Activated CD4-positive, alpha-beta T cell treated with anti-CD3 and anti-CD28 coated beads, Interleukin-2, amount 10 ng/mL, durations not matched to agents 7 days and 5 days (primary cell): Measurements from ENCODE around the gene ZC3H12D. TPM values are rescaled to one million over a fixed set of nuclear protein-coding genes. Genes with fewer than 3 reads are reported as not detected.
A peak's percentile ranks its signal among the peaks of the same experiment; 100 is the strongest.
"Not testable (repeated sequence)": the region's sequence is repeated elsewhere in the genome, so short reads cannot be mapped to it uniquely, and the experiment has no call there.

ENCODE experiments used
- CTCF ChIA-PET: fragments of 350-600 bp; sonication (Branson Sonifier 250); formaldehyde crosslinking; loops from one replicate; lab custom pipeline; 2021; ENCODE audit warnings: antibody characterized with exemption; lab: Charles Lee
- POLR2A ChIA-PET: fragments of 350-600 bp; sonication (Branson Sonifier 250); formaldehyde crosslinking; loops from one replicate; lab custom pipeline; 2021; ENCODE audit warnings: antibody characterized with exemption; lab: Charles Lee
- DNase-seq: peaks from one replicate; pipeline ENCODE4 v3.0.0-alpha.2; 2020
- H3K27ac Mint-ChIP-seq: one replicate; pipeline ENCODE4 v1.8.0; 2021; ENCODE audit warnings: mild to moderate bottlenecking, moderate library complexity, mixed read lengths
- H3K27me3 Mint-ChIP-seq: one replicate; pipeline ENCODE4 v1.8.0; 2021; ENCODE audit warnings: mixed read lengths
- H3K36me3 Mint-ChIP-seq: one replicate; pipeline ENCODE4 v1.8.0; 2021; ENCODE audit warnings: low read depth, mixed read lengths
- H3K4me1 Mint-ChIP-seq: one replicate; pipeline ENCODE4 v1.8.0; 2021; ENCODE audit warnings: mixed read lengths
- H3K4me3 Mint-ChIP-seq: one replicate; pipeline ENCODE4 v1.8.0; 2021; ENCODE audit warnings: mild to moderate bottlenecking, moderate library complexity, mixed read lengths
- H3K9me3 Mint-ChIP-seq: one replicate; pipeline ENCODE4 v1.8.0; 2021; ENCODE audit warnings: mixed read lengths
- total RNA-seq, 2 experiments: library from RNA; stranded (reverse); gene quantifications; one replicate each; pipeline ENCODE4 v1.2.3, GENCODE V29; 2021

Gene ZC3H12D
- total RNA-seq, 2 experiments from 2014 or later, result 10.7 to 16.5 TPM

DNA sequence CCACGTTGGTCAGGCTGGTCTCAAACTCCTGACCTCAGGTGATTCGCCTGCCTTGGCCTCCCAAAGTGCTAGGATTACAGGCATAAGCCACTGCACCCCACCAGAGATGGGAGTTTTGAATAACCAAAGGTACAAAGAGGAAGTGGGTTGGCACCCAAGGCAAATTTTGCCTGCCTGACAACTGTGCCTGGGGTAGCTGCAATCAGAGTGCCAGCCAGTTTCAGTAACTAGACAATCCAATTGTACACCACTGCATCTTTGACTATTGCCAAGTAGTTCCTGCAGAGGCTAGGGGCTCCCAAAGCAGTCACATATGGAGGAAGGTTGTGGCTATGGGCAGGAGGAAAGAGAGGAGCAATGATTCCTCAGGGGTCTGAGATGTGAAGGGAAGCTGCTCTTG lies 16.6 kb downstream of the ZC3H12D start:
- no peaks in the 10 kb centered on the region for H3K27me3 Mint-ChIP-seq
- POLR2A ChIA-PET, result no interaction called here
- H3K4me3 Mint-ChIP-seq, result no peak overlapping the region
- peaks cover 14% of the 10 kb centered on the region for H3K36me3 Mint-ChIP-seq
- H3K4me1 Mint-ChIP-seq, result peaks cover 47% of the 10 kb centered on the region
- CTCF ChIA-PET, result interaction anchor here (0.8 kb wide), 1 partner anchor 15 kb away, joined by 4 read pairs; no protein-coding TSS in a partner anchor
- peak overlapping the region; percentile 15 for H3K27ac Mint-ChIP-seq
- DNase-seq, result no peak
- H3K9me3 Mint-ChIP-seq, result no peaks in the 10 kb centered on the region

- Mint-ChIP-seq H3K9me3 (no peaks in the 10 kb centered on the region), H3K4me3 (no peak overlapping the region), H3K36me3 (peaks cover 15% of the 10 kb centered on the region), H3K27ac (no peak overlapping the region), H3K4me1 (peaks cover 38% of the 10 kb centered on the region), H3K27me3 (no peaks in the 10 kb centered on the region)
- no peak for DNase-seq
- CTCF ChIA-PET, result interaction anchor here (0.6 to 0.8 kb wide), 2 partner anchors 18 to 35 kb away, joined by 4 read pairs; no protein-coding TSS in a partner anchor
- POLR2A ChIA-PET, result no interaction called here
Measured at GRCh38 chr6:149467265-149467664, 17.5 kb downstream of the ZC3H12D start.

- Mint-ChIP-seq H3K27me3 (no peaks in the 10 kb centered on the region), H3K36me3 (peaks cover 17% of the 10 kb centered on the region), H3K4me3 (no peak overlapping the region), H3K4me1 (peaks cover 22% of the 10 kb centered on the region), H3K9me3 (no peaks in the 10 kb centered on the region), H3K27ac (no peak overlapping the region)
- DNase-seq, result no peak
- ChIA-PET POLR2A (no interaction called here), CTCF (interaction anchor here (0.5 to 2.6 kb wide), 5 partner anchors 8 to 73 kb away, joined by 3 to 9 read pairs (median 7); partner anchors contain the start of gene ZC3H12D)
Measured at GRCh38 chr6:149464411-149464810, 20.4 kb downstream of the ZC3H12D start.

GRCh38 chr6:149463781-149464180 lies 21.0 kb downstream of the ZC3H12D start:
- Mint-ChIP-seq H3K9me3 (no peaks in the 10 kb centered on the region), H3K4me1 (peaks cover 20% of the 10 kb centered on the region), H3K36me3 (peaks cover 21% of the 10 kb centered on the region), H3K27ac (no peak overlapping the region), H3K4me3 (no peak overlapping the region), H3K27me3 (no peaks in the 10 kb centered on the region)
- no peak for DNase-seq
- CTCF ChIA-PET, result interaction anchor here (0.5 to 2.6 kb wide), 5 partner anchors 9 to 74 kb away, joined by 3 to 9 read pairs (median 6); partner anchors contain the start of gene ZC3H12D
- POLR2A ChIA-PET, result interaction anchor here (0.6 kb wide), 1 partner anchor 19 kb away, joined by 3 read pairs; no protein-coding TSS in a partner anchor

DNA sequence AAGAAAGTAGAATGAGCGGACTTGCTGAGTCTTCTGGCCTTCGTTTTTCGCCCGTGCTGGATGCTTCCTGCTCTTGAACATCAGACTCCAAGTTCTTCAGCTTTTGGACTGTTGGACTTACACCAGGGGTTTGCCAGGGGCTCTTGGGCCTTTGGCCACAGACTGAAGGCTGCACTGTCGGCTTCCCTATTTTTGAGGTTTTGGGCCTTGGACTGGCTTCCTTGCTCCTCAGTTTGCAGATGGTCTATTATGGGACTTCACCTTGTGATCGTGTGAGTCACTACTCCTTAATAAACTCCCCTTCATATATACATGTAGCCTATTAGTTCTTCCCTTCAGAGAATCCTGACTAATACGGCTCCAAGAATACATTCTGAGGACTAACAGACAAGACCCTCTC lies 22.1 kb downstream of the ZC3H12D start:
- CTCF ChIA-PET, result interaction anchor here (1.3 to 1.8 kb wide), 2 partner anchors 21 to 31 kb away, joined by 4 to 9 read pairs; partner anchors contain the start of gene ZC3H12D
- POLR2A ChIA-PET, result not testable (repeated sequence)
- peaks cover 18% of the 10 kb centered on the region for H3K36me3 Mint-ChIP-seq

DNA sequence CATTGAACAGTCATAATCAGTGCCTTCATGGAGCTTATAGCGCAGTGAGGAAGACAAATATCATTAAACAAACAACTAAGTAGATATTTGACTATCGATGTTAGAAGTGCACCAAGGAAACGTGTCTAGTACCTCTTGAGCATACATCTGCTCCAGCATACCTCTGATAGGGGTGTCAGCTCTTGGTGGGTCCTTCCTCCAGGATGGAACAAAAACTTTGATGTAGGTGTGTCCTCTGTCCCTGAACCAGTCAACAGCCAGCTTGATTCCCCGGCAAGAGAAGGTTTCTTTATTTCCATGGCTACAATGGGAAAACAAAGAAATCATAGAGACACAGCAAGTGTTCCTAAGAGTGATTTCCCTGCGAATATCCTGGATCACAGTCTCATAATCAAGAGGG lies 23.1 kb downstream of the ZC3H12D start:
- POLR2A ChIA-PET, result no interaction called here
- H3K27ac Mint-ChIP-seq, result no peak overlapping the region
- H3K27me3 Mint-ChIP-seq, result no peaks in the 10 kb centered on the region
- no peak overlapping the region for H3K4me3 Mint-ChIP-seq
- DNase-seq, result no peak
- H3K36me3 Mint-ChIP-seq, result peaks cover 19% of the 10 kb centered on the region
- CTCF ChIA-PET, result interaction anchor here (1.0 to 2.0 kb wide), 2 partner anchors 8 to 46 kb away, joined by 3 to 4 read pairs; no protein-coding TSS in a partner anchor
- no peaks in the 10 kb centered on the region for H3K9me3 Mint-ChIP-seq
- H3K4me1 Mint-ChIP-seq, result peaks cover 7% of the 10 kb centered on the region

More for the DNA sequence above, 22.1 kb downstream of the ZC3H12D start:
- H3K4me1 Mint-ChIP-seq, result peaks cover 10% of the 10 kb centered on the region
- not testable (repeated sequence) for H3K27ac Mint-ChIP-seq, DNase-seq, H3K27me3 Mint-ChIP-seq, H3K9me3 Mint-ChIP-seq, H3K4me3 Mint-ChIP-seq

GRCh38 chr6:149460249-149460648 lies 24.6 kb downstream of the ZC3H12D start:
- POLR2A ChIA-PET, H3K27ac Mint-ChIP-seq, DNase-seq, H3K9me3 Mint-ChIP-seq, H3K27me3 Mint-ChIP-seq, H3K4me3 Mint-ChIP-seq, H3K4me1 Mint-ChIP-seq: not testable (repeated sequence)
- peaks cover 19% of the 10 kb centered on the region for H3K36me3 Mint-ChIP-seq
- CTCF ChIA-PET, result interaction anchor here (2.0 kb wide), 1 partner anchor 10 kb away, joined by 4 read pairs; no protein-coding TSS in a partner anchor

DNA sequence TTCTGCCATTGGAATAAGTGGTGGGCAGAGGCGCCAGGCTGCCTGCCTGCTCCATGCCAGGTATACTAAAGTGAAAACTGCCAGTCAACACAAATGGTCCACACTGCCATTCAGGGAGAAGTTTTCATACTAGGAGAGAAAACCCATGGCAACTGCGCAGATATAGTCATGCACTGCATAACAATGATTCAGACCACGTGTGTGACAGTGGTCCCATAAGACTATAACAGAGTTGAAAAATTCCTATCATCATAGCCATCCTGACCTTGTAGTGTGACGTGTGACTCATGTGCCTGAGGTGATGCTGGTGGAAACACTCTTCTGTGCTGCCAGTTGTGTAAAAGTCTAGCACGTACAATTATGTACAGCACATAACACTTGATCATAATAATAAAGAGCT lies 25.1 kb downstream of the ZC3H12D start:
- POLR2A ChIA-PET, result no interaction called here
- CTCF ChIA-PET, result interaction anchor here (2.0 kb wide), 1 partner anchor 10 kb away, joined by 4 read pairs; no protein-coding TSS in a partner anchor
- H3K27ac Mint-ChIP-seq, result no peak overlapping the region
- peaks cover 5% of the 10 kb centered on the region for H3K4me1 Mint-ChIP-seq
- H3K9me3 Mint-ChIP-seq, result no peaks in the 10 kb centered on the region
- H3K36me3 Mint-ChIP-seq, result peaks cover 19% of the 10 kb centered on the region
- H3K4me3 Mint-ChIP-seq, result no peak overlapping the region
- no peak for DNase-seq
- H3K27me3 Mint-ChIP-seq, result no peaks in the 10 kb centered on the region

DNA sequence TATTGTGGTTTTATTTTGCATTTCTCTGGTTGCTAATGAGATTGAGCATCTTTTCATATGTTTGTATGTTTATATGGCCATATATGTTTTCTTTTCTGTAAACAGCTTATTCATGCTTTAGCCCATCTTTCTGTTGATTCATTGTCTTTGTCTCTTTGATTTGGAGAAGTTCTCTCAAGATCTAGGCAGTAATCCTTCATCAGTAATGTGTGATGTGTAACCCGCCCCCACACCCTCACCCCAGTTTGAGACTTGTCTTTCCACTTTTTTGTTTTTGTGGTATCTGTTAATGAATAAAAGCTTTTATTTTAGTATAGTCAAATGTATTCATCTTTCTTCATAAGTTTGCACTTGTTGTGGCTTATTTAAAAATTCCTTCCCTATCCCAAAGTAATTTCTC lies 26.0 kb downstream of the ZC3H12D start:
- no peak for DNase-seq
- Mint-ChIP-seq H3K27me3 (no peaks in the 10 kb centered on the region), H3K4me3 (no peak overlapping the region), H3K36me3 (peaks cover 19% of the 10 kb centered on the region), H3K9me3 (no peaks in the 10 kb centered on the region), H3K27ac (no peak overlapping the region), H3K4me1 (peaks cover 2% of the 10 kb centered on the region)
- ChIA-PET CTCF (interaction anchor here (1.0 kb wide), 2 partner anchors 15 to 430 kb away, joined by 3 read pairs; no protein-coding TSS in a partner anchor), POLR2A (no interaction called here)

DNA sequence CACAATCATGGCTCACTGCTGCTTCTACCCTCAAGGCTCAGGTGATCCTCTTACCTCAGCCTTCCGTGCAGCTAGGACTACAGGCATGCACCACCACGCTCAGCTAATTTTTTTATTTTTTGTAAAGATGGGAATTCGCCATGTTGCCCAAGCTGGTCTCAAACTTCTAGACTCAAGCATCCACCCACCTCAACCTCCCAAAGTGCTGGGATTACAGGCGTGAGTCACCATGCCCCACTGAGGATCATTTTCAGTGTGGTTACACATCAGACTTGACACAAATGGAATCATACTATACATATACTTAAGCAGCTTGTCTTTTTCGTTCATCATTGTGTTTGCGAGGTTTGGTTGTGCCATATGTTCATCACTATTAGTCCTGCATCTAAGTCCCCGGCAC lies 26.6 kb downstream of the ZC3H12D start:
- POLR2A ChIA-PET, result interaction anchor here (0.6 kb wide), 1 partner anchor 39 kb away, joined by 3 read pairs; no protein-coding TSS in a partner anchor
- CTCF ChIA-PET, result interaction anchor here (1.0 to 1.3 kb wide), 3 partner anchors 15 to 430 kb away, joined by 3 read pairs; no protein-coding TSS in a partner anchor
- no peak for DNase-seq
- no peak overlapping the region for H3K27ac Mint-ChIP-seq
- H3K9me3 Mint-ChIP-seq, result no peaks in the 10 kb centered on the region
- no peak overlapping the region for H3K4me3 Mint-ChIP-seq
- no peaks in the 10 kb centered on the region for H3K27me3 Mint-ChIP-seq
- H3K4me1 Mint-ChIP-seq, result no peaks in the 10 kb centered on the region
- H3K36me3 Mint-ChIP-seq, result peaks cover 19% of the 10 kb centered on the region

DNA sequence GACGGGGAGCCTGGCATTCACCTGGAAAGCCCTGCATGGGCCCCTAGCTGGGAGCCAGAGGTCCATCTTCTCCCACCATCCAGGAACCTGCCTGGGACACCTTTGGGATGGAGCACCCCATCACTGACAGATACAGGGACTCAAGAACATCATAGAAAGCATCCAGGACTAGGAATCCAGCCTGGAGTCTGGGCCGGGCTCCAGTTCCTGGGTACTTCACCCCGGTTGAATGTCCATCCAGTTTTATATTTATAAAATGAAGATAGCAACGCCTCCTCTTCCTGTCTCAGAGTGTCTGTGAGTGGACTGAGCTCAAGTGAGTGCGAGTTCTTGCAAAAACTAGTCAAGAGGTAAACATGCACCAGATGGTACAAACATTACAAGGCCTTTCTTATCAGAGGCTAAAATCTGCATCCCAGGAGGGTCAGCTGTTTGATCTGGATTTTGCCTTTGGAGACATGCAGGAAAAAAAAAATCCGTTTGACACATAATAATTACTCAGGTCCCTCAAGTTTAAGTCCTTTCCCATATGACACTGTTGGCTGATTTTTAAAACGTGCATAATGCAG lies 27.4 kb downstream of the ZC3H12D start:
- H3K9me3 Mint-ChIP-seq, result no peaks in the 10 kb centered on the region
- CTCF ChIA-PET, result interaction anchor here (1.0 to 1.3 kb wide), 2 partner anchors 14 to 429 kb away, joined by 3 read pairs; no protein-coding TSS in a partner anchor
- H3K4me3 Mint-ChIP-seq, result no peak overlapping the region
- H3K4me1 Mint-ChIP-seq, result no peaks in the 10 kb centered on the region
- H3K36me3 Mint-ChIP-seq, result peaks cover 14% of the 10 kb centered on the region
- POLR2A ChIA-PET, result no interaction called here
- H3K27me3 Mint-ChIP-seq, result no peaks in the 10 kb centered on the region
- H3K27ac Mint-ChIP-seq, result peak overlapping the region; percentile 31
- DNase-seq, result no peak

GRCh38 chr6:149456311-149457021 lies 28.3 kb downstream of the ZC3H12D start:
- no peaks in the 10 kb centered on the region for H3K27me3 Mint-ChIP-seq
- H3K9me3 Mint-ChIP-seq, result no peaks in the 10 kb centered on the region
- POLR2A ChIA-PET, result no interaction called here
- H3K4me1 Mint-ChIP-seq, result peaks cover 3% of the 10 kb centered on the region
- DNase-seq, result no peak
- H3K36me3 Mint-ChIP-seq, result peaks cover 12% of the 10 kb centered on the region
- H3K27ac Mint-ChIP-seq, result no peak overlapping the region
- H3K4me3 Mint-ChIP-seq, result no peak overlapping the region
- CTCF ChIA-PET, result no interaction called here
